ENCODE data around the gene TEX22. TPM values are rescaled to one million over a fixed set of nuclear protein-coding genes. Genes with fewer than 3 reads are reported as not detected.

The TEX22 gene
- total RNA-seq, 1 donor from 2014 or later: 4.9 TPM

DNA sequence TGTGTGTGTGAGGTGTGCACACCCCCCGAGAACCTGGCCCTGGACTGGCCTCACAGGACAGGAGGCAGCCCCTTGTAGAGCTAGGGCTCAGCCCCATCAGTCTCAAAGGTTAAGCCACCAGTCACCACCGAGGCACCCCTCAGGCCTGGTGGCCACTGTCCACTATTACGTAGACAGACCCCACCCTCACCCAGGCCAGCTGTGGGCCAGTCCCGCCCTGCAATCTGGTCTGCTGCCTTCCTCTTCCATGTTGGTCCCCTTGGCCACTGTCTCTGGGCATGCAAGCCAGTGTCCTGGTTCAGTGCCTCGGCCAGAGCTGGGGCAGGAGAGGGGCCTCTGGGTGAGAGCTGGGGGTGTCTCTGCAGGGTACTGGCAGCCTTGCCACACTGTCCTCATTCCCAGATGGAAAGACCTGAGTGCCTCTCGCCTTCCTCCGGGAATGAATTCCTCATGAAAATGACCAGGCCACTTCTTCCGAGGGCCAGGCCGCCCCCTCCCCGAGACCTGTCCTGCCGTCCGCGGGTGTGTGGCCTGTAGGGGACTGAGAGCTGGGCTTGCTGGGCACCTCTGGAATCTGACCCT is 897 bp upstream of the TEX22 start:
- Mint-ChIP-seq H3K4me1 (ENCODE audit: unreplicated experiment) (peaks cover 9% of the 10 kb centered on the region), H3K36me3 (ENCODE audit: unreplicated experiment) (peaks cover 17% of the 10 kb centered on the region), H3K4me3 (ENCODE audit: unreplicated experiment) (peak overlapping the region; percentile 74), H3K27me3 (ENCODE audit: unreplicated experiment) (no peaks in the 10 kb centered on the region), H3K9me3 (ENCODE audit: unreplicated experiment) (peaks cover 9% of the 10 kb centered on the region), H3K27ac (ENCODE audit: unreplicated experiment) (peak overlapping the region; percentile 84)
- DNase-seq (ENCODE audit: extremely low spot score, unreplicated experiment): no peak
- TF ChIP-seq, protein P1, sequence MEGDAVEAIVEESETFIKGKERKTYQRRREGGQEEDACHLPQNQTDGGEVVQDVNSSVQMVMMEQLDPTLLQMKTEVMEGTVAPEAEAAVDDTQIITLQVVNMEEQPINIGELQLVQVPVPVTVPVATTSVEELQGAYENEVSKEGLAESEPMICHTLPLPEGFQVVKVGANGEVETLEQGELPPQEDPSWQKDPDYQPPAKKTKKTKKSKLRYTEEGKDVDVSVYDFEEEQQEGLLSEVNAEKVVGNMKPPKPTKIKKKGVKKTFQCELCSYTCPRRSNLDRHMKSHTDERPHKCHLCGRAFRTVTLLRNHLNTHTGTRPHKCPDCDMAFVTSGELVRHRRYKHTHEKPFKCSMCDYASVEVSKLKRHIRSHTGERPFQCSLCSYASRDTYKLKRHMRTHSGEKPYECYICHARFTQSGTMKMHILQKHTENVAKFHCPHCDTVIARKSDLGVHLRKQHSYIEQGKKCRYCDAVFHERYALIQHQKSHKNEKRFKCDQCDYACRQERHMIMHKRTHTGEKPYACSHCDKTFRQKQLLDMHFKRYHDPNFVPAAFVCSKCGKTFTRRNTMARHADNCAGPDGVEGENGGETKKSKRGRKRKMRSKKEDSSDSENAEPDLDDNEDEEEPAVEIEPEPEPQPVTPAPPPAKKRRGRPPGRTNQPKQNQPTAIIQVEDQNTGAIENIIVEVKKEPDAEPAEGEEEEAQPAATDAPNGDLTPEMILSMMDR (IDR thresholded peaks at IDR 0.05): no peak

DNA sequence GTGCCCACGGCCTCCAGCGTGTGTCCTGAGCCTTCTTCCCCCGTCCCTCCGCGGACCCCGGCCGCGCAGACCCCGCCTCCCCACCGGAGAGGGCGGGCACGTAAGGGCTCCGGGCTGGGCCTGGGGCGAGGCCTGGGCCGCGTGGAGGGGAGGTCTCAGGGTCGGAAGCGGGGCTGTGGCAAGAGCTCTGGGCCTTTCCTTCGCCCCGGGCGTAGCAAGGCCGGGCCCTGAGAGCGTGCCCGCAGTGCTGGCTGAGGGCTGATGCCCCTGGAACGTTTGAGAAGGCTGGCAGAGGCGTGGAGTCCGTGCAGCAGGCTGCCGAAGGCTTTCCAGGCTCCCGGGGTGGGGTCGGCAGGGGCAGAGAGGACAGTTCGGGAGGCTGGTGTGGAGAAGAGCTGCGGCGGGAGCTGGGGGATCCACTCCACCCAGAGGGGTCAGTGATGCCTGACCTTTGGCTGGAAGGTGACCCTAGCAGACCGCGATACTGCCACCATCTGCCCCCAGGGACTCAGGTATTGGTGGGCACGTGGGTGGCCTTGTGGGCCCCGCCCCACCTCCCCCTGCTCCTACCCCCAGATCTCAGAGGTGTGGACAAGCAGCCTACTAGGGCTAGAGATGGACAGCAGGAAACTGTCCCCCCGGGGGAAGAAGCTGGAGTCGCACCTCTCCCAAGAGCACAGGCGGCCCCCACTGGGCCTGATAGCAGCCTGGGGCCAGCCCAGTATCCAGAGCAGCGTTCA is 558 bp downstream of the TEX22 start:
- Mint-ChIP-seq H3K36me3 (ENCODE audit: unreplicated experiment) (peaks cover 17% of the 10 kb centered on the region), H3K4me1 (ENCODE audit: unreplicated experiment) (peaks cover 9% of the 10 kb centered on the region), H3K9me3 (ENCODE audit: unreplicated experiment) (peaks cover 9% of the 10 kb centered on the region), H3K4me3 (ENCODE audit: unreplicated experiment) (peak overlapping the region; percentile 80), H3K27me3 (ENCODE audit: unreplicated experiment) (no peaks in the 10 kb centered on the region), H3K27ac (ENCODE audit: unreplicated experiment) (peak overlapping the region; percentile 84)
- DNase-seq (ENCODE audit: extremely low spot score, unreplicated experiment): no peak
- TF ChIP-seq, protein P1 (IDR thresholded peaks at IDR 0.05): no peak

DNA sequence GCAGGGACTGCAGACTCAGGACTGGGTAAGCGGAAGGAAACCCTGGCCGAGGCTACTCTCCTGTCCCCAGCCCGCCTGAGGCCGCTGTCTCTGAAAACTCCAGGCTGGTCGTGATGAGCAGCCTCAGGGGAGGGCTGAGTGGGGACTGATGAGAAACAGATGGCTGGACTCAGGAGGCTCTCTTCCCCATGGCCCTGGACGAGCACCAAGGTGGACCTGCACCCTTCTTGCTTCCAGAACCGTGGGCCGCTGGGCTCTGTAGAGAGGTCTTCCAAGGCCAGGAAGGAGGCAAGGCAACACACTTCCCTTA is 1.1 kb downstream of the TEX22 start:
- Mint-ChIP-seq H3K9me3 (ENCODE audit: unreplicated experiment) (peaks cover 13% of the 10 kb centered on the region), H3K36me3 (ENCODE audit: unreplicated experiment) (peaks cover 17% of the 10 kb centered on the region), H3K27ac (ENCODE audit: unreplicated experiment) (no peak overlapping the region), H3K4me3 (ENCODE audit: unreplicated experiment) (peak overlapping the region; percentile 80), H3K4me1 (ENCODE audit: unreplicated experiment) (peaks cover 9% of the 10 kb centered on the region), H3K27me3 (ENCODE audit: unreplicated experiment) (no peaks in the 10 kb centered on the region)
- TF ChIP-seq, protein P1 (IDR thresholded peaks at IDR 0.05): no peak
- no peak for DNase-seq (ENCODE audit: extremely low spot score, unreplicated experiment)

DNA sequence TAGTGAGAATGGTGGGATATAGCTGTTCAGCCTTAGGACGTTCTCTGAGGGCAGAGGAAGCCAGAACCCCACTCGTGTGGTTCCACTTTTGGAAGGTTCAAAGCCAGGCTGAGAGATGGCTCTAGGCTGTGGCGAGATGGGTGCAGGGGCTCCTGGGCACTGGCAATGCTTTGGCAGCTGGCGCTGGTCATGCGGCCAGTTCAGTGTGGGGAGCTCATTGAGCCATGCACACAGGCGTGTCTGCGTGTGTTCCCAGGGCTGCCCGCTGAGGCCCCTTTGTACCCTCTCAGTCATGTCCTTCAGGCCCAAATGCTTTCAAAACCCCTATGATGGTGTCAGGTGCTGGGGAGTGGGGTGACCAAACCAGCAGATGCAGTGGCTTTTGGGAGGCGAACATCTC is 1.7 kb downstream of the TEX22 start:
- H3K9me3 Mint-ChIP-seq (ENCODE audit: unreplicated experiment): peaks cover 19% of the 10 kb centered on the region
- peaks cover 9% of the 10 kb centered on the region for H3K4me1 Mint-ChIP-seq (ENCODE audit: unreplicated experiment)
- no peak overlapping the region for H3K27ac Mint-ChIP-seq (ENCODE audit: unreplicated experiment)
- TF ChIP-seq, protein P1 (IDR thresholded peaks at IDR 0.05): no peak
- no peak for DNase-seq (ENCODE audit: extremely low spot score, unreplicated experiment)
- no peaks in the 10 kb centered on the region for H3K27me3 Mint-ChIP-seq (ENCODE audit: unreplicated experiment)
- H3K4me3 Mint-ChIP-seq (ENCODE audit: unreplicated experiment): peak overlapping the region; percentile 80
- peaks cover 14% of the 10 kb centered on the region for H3K36me3 Mint-ChIP-seq (ENCODE audit: unreplicated experiment)

DNA sequence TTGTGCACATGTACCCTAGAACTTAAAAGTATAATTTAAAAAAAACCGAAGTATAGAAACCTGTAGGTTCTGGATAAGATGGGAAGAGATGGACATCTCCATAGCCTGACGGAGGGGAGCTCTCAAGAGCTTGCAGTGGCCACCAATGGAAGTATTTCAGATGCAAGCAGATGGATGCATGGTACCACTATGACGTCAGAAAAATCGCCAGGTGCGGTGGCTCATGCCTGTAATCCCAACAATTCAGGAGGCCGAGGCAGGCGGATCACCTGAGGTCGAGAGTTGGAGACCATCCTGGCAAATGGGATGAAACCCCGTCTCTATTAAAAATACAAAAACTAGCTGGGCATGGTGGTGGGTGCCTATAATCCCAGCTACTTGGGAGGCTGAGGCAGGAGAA is 3.4 kb downstream of the TEX22 start:
- TF ChIP-seq, protein P1 (IDR thresholded peaks at IDR 0.05): no peak
- H3K36me3 Mint-ChIP-seq (ENCODE audit: unreplicated experiment): peaks cover 14% of the 10 kb centered on the region
- H3K4me3 Mint-ChIP-seq (ENCODE audit: unreplicated experiment): no peak overlapping the region
- H3K27ac Mint-ChIP-seq (ENCODE audit: unreplicated experiment): no peak overlapping the region
- H3K27me3 Mint-ChIP-seq (ENCODE audit: unreplicated experiment): no peaks in the 10 kb centered on the region
- peaks cover 9% of the 10 kb centered on the region for H3K4me1 Mint-ChIP-seq (ENCODE audit: unreplicated experiment)
- no peak for DNase-seq (ENCODE audit: extremely low spot score, unreplicated experiment)
- H3K9me3 Mint-ChIP-seq (ENCODE audit: unreplicated experiment): peaks cover 22% of the 10 kb centered on the region
